PC-9 (cell line): Measurements from ENCODE around the gene KIF16B. TPM values are rescaled to one million over a fixed set of nuclear protein-coding genes. Genes with fewer than 3 reads are reported as not detected.

Source experiments
- BruUV-seq: library from RNA; stranded (reverse); fragments of 400-500 nt; replicated peaks from 2 replicates; lab custom pipeline; 2021; lab: Mats Ljungman, UMichigan
- CTCF ChIA-PET: fragments of 300-600 bp; sonication (Branson Sonifier 250); formaldehyde crosslinking; loops from one replicate; lab custom pipeline; 2022; ENCODE audit warnings: antibody characterized with exemption; lab: Charles Lee
- POLR2A ChIA-PET: fragments of 300-600 bp; sonication (Branson Sonifier 250); formaldehyde crosslinking; loops from one replicate; lab custom pipeline; 2022; ENCODE audit warnings: antibody characterized with exemption; ENCODE audit not compliant: unreplicated experiment; lab: Charles Lee
- DNase-seq, 2 experiments: peaks; one replicate each; pipeline versions ENCODE4 v3.0.0 to v3.0.0-alpha.2; 2015 to 2022; ENCODE audit warnings: mixed read lengths in 1 of 2
- H2AFZ ChIP-seq: fragments of 200-600 bp; sonication (generic); 2 replicates; pipeline ENCODE4 v1.8.1; 2017; ENCODE audit warnings: antibody characterized with exemption
- H3F3A ChIP-seq: fragments of 200-600 bp; sonication (generic); 2 replicates; pipeline ENCODE4 v1.8.1; 2017; ENCODE audit warnings: antibody characterized with exemption, mild to moderate bottlenecking, low read depth; ENCODE audit not compliant: insufficient read depth
- H3K27ac ChIP-seq: fragments of 200-600 bp; sonication (generic); 2 replicates; pipeline ENCODE4 v1.6.1; 2016; ENCODE audit warnings: mixed run types
- H3K27me3 ChIP-seq: fragments of 200-600 bp; sonication (generic); 2 replicates; pipeline ENCODE4 v1.6.1; 2016; ENCODE audit warnings: low read depth, mixed run types; ENCODE audit not compliant: insufficient read depth
- H3K36me3 ChIP-seq: fragments of 200-600 bp; sonication (generic); 2 replicates; pipeline ENCODE4 v1.6.1; 2016; ENCODE audit warnings: low read depth, mixed run types
- H3K4me1 ChIP-seq: fragments of 200-600 bp; sonication (generic); replicated peaks from 2 replicates; pipeline ENCODE4 v1.6.1; 2016; ENCODE audit warnings: mixed run types; ENCODE audit not compliant: insufficient read depth
- H3K4me2 ChIP-seq: fragments of 200-600 bp; sonication (generic); 2 replicates; pipeline ENCODE4 v1.6.1; 2017; ENCODE audit warnings: mixed run types
- H3K4me3 ChIP-seq: fragments of 200-600 bp; sonication (generic); 2 replicates; pipeline ENCODE4 v1.6.1; 2016; ENCODE audit warnings: mixed run types
- H3K79me2 ChIP-seq: fragments of 200-600 bp; sonication (generic); 2 replicates; pipeline ENCODE4 v1.6.1; 2017; ENCODE audit warnings: low read depth, mixed run types
- H3K9me2 ChIP-seq: fragments of 200-600 bp; sonication (generic); 2 replicates; pipeline ENCODE4 v1.8.1; 2017; ENCODE audit warnings: mild to moderate bottlenecking; ENCODE audit not compliant: insufficient read depth
- H3K9me3 ChIP-seq: fragments of 200-600 bp; sonication (generic); 2 replicates; pipeline ENCODE4 v1.8.1; 2016; ENCODE audit warnings: low read depth; ENCODE audit not compliant: insufficient read depth
- H4K20me1 ChIP-seq: fragments of 200-600 bp; sonication (generic); 2 replicates; pipeline ENCODE4 v1.8.1; 2017; ENCODE audit not compliant: insufficient read depth
- EZH2 ChIP-seq: fragments of 200-600 bp; sonication (generic); IDR thresholded peaks from 2 replicates; pipeline ENCODE4 v1.8.0; 2017; ENCODE audit warnings: antibody characterized with exemption, low read depth
- intact Hi-C: fragments of 100-400 bp; cut with micrococcal nuclease; formaldehyde crosslinking; loops from one replicate; pipeline ENCODE4 v1.10.0; 2022; ENCODE audit not compliant: unreplicated experiment
- total RNA-seq: library from RNA; stranded (reverse); gene quantifications from 2 replicates; pipeline ENCODE4 v1.2.3, GENCODE V29; 2021
- TF ChIP-seq, protein P1 (sequence below): fragments of 200-600 bp; sonication (generic); conservative IDR thresholded peaks from 2 replicates; pipeline ENCODE4 v1.6.1; 2017; ENCODE audit warnings: mixed run types, antibody characterized with exemption, mild to moderate bottlenecking, moderate library complexity

Gene KIF16B
- total RNA-seq, 1 experiment from 2014 or later, result 17.6 TPM

- H3K4me2 ChIP-seq, result no peak overlapping the region
- no peak for DNase-seq
- no peaks in the 10 kb centered on the region for H4K20me1 ChIP-seq
- H2AFZ ChIP-seq, result no peak overlapping the region
- no peak overlapping the region for H3K4me3 ChIP-seq
- TF ChIP-seq, protein P1, sequence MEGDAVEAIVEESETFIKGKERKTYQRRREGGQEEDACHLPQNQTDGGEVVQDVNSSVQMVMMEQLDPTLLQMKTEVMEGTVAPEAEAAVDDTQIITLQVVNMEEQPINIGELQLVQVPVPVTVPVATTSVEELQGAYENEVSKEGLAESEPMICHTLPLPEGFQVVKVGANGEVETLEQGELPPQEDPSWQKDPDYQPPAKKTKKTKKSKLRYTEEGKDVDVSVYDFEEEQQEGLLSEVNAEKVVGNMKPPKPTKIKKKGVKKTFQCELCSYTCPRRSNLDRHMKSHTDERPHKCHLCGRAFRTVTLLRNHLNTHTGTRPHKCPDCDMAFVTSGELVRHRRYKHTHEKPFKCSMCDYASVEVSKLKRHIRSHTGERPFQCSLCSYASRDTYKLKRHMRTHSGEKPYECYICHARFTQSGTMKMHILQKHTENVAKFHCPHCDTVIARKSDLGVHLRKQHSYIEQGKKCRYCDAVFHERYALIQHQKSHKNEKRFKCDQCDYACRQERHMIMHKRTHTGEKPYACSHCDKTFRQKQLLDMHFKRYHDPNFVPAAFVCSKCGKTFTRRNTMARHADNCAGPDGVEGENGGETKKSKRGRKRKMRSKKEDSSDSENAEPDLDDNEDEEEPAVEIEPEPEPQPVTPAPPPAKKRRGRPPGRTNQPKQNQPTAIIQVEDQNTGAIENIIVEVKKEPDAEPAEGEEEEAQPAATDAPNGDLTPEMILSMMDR, result no peak
- no peak for TF ChIP-seq EZH2
- H3K9me2 ChIP-seq, result no peaks in the 10 kb centered on the region
- intact Hi-C loops, result no loop called here
- no peaks in the 10 kb centered on the region for H3K4me1 ChIP-seq
- no peaks in the 10 kb centered on the region for H3F3A ChIP-seq
- no peak overlapping the region for H3K27ac ChIP-seq
- ChIA-PET POLR2A (no interaction called here), CTCF (no interaction called here)
- no peaks in the 10 kb centered on the region for H3K9me3 ChIP-seq
- no peaks in the 10 kb centered on the region for H3K79me2 ChIP-seq
- no peaks in the 10 kb centered on the region for H3K36me3 ChIP-seq
- BruUV-seq, result no TSS peak
- no peaks in the 10 kb centered on the region for H3K27me3 ChIP-seq
These were observed 179.4 kb downstream of the KIF16B start for GRCh38 chr20:16393836-16394235.

DNA sequence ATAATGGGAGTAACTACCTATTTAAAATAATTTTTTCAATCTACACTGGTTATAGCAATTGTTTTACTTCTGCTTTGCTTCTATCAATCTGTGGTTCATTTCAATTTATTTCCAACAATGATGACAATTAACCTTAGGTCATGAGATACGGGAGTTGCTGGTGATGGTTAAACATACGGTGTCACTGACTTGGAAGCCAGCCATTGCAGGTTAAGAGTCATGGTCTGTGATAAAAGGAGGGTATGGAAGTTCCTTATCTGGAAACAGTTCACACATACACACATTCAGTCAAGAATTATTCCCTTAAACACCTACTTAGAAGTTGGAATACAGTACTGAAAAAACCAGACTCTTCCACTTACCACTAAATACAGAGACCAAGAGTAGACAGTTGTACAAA, 180.0 kb downstream of the KIF16B start:
- intact Hi-C loops, result no loop called here
- ChIA-PET POLR2A (no interaction called here), CTCF (no interaction called here)
- DNase-seq, result no peak
- H3K27me3 ChIP-seq, result no peaks in the 10 kb centered on the region
- H3K9me2 ChIP-seq, result no peaks in the 10 kb centered on the region
- H3K4me2 ChIP-seq, result no peak overlapping the region
- H3K79me2 ChIP-seq, result no peaks in the 10 kb centered on the region
- H3K4me1 ChIP-seq, result no peaks in the 10 kb centered on the region
- no peak overlapping the region for H2AFZ ChIP-seq
- no peak overlapping the region for H3K4me3 ChIP-seq
- TF ChIP-seq, protein P1, result no peak
- TF ChIP-seq EZH2, result no peak
- no peak overlapping the region for H3K27ac ChIP-seq
- H3K9me3 ChIP-seq, result no peaks in the 10 kb centered on the region
- H4K20me1 ChIP-seq, result no peaks in the 10 kb centered on the region
- no peaks in the 10 kb centered on the region for H3K36me3 ChIP-seq
- BruUV-seq, result no TSS peak
- H3F3A ChIP-seq, result no peaks in the 10 kb centered on the region

- TF ChIP-seq, protein P1, result no peak
- TF ChIP-seq EZH2, result no peak
- H3K9me3 ChIP-seq, result no peaks in the 10 kb centered on the region
- POLR2A ChIA-PET, result no interaction called here
- no peak overlapping the region for H3K4me3 ChIP-seq
- no peaks in the 10 kb centered on the region for H3K79me2 ChIP-seq
- no peaks in the 10 kb centered on the region for H3K27me3 ChIP-seq
- CTCF ChIA-PET, result no interaction called here
- H4K20me1 ChIP-seq, result no peaks in the 10 kb centered on the region
- intact Hi-C loops, result no loop called here
- H3K4me2 ChIP-seq, result no peak overlapping the region
- H3K9me2 ChIP-seq, result no peaks in the 10 kb centered on the region
- H2AFZ ChIP-seq, result no peak overlapping the region
- H3K4me1 ChIP-seq, result no peaks in the 10 kb centered on the region
- DNase-seq, result no peak
- H3K36me3 ChIP-seq, result no peaks in the 10 kb centered on the region
- no peaks in the 10 kb centered on the region for H3F3A ChIP-seq
- no peak overlapping the region for H3K27ac ChIP-seq
- no TSS peak for BruUV-seq
These were observed 180.9 kb downstream of the KIF16B start for GRCh38 chr20:16392346-16392745.
